ENCODE data around the gene IGFBP4. TPM values are rescaled to one million over a fixed set of nuclear protein-coding genes. Genes with fewer than 3 reads are reported as not detected.

Gene IGFBP4
- polyA plus RNA-seq, 2 donors: 34.1 to 80.6 TPM

DNA sequence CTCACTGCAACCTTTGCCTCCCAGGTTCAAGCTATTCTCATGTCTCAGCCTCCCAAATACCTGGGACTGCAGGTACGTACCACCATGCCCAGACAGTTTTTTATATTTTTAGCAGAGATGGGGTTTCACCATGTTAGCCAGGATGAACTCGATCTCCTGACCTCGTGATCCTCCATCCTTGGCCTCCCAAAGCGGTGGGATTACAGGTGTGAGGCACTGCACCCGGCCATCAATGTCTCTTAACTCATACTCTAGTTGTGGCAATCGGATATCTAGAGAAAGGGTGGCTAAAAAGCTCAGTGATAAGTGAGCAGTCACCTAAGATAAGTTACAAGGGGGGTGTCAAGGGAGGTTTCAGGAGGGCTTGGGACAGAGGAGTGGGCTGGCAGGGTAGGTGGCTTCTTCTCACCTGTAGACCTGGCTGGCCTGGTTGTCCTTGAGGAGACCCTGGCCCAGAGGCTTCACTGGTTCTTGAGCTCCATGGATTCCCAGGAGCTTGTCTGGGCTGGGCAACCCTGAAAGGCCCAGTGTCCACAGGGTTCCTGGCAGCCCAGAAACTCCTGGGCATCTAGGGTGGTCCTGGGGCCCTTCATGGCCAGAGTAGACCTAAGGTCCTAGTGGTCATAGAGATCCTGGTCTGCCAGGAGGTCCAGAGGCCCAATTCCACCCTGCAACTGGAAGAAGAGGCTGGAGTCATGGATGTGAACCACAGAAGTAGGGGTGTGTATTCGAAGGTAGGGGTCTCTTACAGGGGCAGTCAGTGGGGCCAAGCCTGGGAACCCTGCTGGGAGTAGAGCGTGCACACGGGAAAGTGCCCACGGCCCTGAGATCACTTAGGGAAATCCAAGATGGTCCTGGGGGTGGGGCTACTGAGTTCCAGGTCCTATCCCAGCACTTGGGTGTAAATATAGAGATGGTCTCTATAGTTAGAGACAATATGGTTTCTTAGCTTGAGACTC lies 12.7 kb upstream of the IGFBP4 start:
- Histone ChIP-seq H3K9me3 (ENCODE audit: control insufficient read depth in 2 of 2, insufficient read depth in 1 of 2, low read depth in 1 of 2, low read length in 1 of 2) (no peaks in the 10 kb centered on the region), H3K27ac (ENCODE audit: low read depth in 2 of 2, low read length in 1 of 2) (no peak overlapping the region), H3K4me1 (ENCODE audit: control insufficient read depth in 2 of 2, insufficient read depth in 2 of 2, low read length in 1 of 2) (peaks cover 0 to 3% of the 10 kb centered on the region in 2 donors), H3K27me3 (ENCODE audit: control insufficient read depth in 1 of 2, insufficient read depth in 2 of 2, low read length in 2 of 2) (no peaks in the 10 kb centered on the region), H3K36me3 (ENCODE audit: control insufficient read depth in 2 of 2, insufficient read depth in 2 of 2, low read length in 1 of 2) (no peaks in the 10 kb centered on the region), H3K4me3 (ENCODE audit: low read depth in 1 of 2, low read length in 2 of 2) (no peak overlapping the region)
- 92 to 94% methylated on average over 10 of the region's 10 CpGs for WGBS, 2 donors

DNA sequence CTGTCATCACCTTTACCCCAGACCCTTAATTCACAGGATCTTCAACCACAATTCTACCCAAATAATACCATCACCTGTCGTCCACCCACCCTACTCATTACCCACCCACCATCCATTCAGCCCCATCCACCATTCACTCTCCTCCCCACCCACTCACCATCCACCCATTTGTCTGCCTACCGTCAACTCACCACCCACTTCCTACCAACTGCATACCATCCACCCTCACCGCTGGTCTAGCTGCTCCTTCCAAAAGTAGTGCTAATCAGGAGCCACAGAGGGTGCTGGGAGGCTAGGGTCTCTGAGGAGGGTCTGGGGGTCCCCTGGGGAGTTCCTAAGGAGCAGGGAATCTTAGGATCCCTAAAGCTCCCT lies 12.0 kb upstream of the IGFBP4 start:
- Histone ChIP-seq H3K27me3 (ENCODE audit: control insufficient read depth in 1 of 2, insufficient read depth in 2 of 2, low read length in 2 of 2) (no peaks in the 10 kb centered on the region), H3K36me3 (ENCODE audit: control insufficient read depth in 2 of 2, insufficient read depth in 2 of 2, low read length in 1 of 2) (no peaks in the 10 kb centered on the region), H3K4me3 (ENCODE audit: low read depth in 1 of 2, low read length in 2 of 2) (no peak overlapping the region), H3K4me1 (ENCODE audit: control insufficient read depth in 2 of 2, insufficient read depth in 2 of 2, low read length in 1 of 2) (peaks cover 0 to 3% of the 10 kb centered on the region in 2 donors), H3K9me3 (ENCODE audit: control insufficient read depth in 2 of 2, insufficient read depth in 1 of 2, low read depth in 1 of 2, low read length in 1 of 2) (no peaks in the 10 kb centered on the region), H3K27ac (ENCODE audit: low read depth in 2 of 2, low read length in 1 of 2) (no peak overlapping the region)
- 92 to 94% methylated on average over 3 of the region's 3 CpGs for WGBS, 2 donors

DNA sequence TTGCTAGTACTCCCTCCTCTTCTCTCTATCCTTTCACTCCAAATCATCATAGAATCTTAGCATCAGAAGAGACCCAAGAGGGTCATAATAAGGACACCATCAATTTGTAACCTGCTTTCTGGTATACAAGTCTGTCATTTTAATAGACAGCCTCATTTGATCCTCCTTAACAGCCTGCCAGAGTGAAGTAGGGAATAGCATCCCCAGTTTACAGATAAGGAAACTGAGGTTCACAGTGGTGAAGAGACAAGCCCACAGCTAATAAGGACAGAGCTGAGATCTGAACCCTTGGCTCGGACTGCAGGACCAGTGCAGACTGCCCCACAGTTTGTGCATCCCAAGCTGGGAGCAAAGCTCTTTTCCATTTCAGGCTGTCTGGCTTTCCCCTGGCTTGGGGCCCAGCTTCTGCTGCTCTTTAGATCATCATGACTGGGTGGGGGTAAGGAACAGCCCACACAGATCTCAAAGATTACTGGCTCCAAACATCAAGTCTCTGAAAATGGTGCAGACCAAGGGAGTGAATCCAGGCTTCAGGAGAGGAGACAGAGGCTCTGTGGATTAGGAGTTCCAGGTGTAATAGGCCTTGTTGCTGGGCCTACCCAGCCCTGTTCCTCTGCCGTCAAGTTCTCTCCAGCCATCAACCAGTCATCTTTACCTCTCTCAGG lies 10.3 kb upstream of the IGFBP4 start:
- Histone ChIP-seq H3K27me3 (ENCODE audit: control insufficient read depth in 1 of 2, insufficient read depth in 2 of 2, low read length in 2 of 2) (no peaks in the 10 kb centered on the region), H3K36me3 (ENCODE audit: control insufficient read depth in 2 of 2, insufficient read depth in 2 of 2, low read length in 1 of 2) (no peaks in the 10 kb centered on the region), H3K9me3 (ENCODE audit: control insufficient read depth in 2 of 2, insufficient read depth in 1 of 2, low read depth in 1 of 2, low read length in 1 of 2) (no peaks in the 10 kb centered on the region), H3K4me3 (ENCODE audit: low read depth in 1 of 2, low read length in 2 of 2) (no peak overlapping the region), H3K27ac (ENCODE audit: low read depth in 2 of 2, low read length in 1 of 2) (peak overlapping the region; percentile 17 to 66), H3K4me1 (ENCODE audit: control insufficient read depth in 2 of 2, insufficient read depth in 2 of 2, low read length in 1 of 2) (peaks cover 3 to 7% of the 10 kb centered on the region in 2 donors)
- WGBS, 2 donors: 49 to 61% methylated on average over 2 of the region's 2 CpGs

DNA sequence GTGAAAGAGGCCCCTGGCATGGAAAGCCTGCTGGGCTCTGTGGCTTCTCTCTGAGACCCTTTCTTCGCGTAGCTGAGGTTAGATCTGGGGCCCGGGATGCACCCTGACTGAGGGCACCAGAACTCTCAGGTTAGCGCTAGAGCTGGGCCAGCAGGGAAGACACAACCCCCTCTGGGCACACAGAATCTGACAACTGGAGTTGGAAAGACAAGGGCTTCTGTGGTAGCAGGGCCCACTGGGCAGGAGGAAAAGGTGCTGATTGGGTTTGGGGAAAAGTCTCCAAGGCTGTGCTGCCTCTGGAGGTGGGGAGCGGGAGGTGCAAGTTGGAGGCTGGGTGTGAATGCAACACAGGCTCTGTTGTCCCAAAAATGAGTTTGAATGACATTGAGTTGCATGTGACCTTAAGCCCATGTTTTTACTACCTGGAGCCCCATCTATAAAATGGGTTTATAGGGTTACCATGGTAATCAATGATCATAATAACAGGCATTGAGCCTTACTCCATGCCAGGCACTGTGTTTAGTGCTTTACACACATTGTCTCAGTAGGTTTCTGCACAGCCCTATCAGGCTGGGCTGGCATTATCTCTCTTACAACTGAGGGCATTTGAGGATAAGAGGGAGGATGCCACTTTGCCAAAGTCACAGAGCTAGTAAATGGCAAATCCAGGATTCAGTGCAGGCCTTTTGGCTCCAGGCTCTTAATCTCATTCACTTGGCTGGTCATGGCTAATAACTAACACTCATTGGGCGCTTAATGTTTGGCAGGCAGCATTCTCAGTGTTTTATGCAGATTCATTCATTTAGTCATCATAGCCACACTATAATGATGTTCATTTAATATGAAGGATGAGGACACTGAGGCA lies 9.5 kb upstream of the IGFBP4 start:
- no peak overlapping the region for H3K4me3 ChIP-seq (ENCODE audit: low read depth in 1 of 2, low read length in 2 of 2)
- no peaks in the 10 kb centered on the region for H3K27me3 ChIP-seq (ENCODE audit: control insufficient read depth in 1 of 2, insufficient read depth in 2 of 2, low read length in 2 of 2)
- peak overlapping the region; percentile 17 to 66 for H3K27ac ChIP-seq (ENCODE audit: low read depth in 2 of 2, low read length in 1 of 2)
- H3K36me3 ChIP-seq (ENCODE audit: control insufficient read depth in 2 of 2, insufficient read depth in 2 of 2, low read length in 1 of 2): no peaks in the 10 kb centered on the region
- H3K4me1 ChIP-seq (ENCODE audit: control insufficient read depth in 2 of 2, insufficient read depth in 2 of 2, low read length in 1 of 2): peaks cover 3 to 7% of the 10 kb centered on the region in 2 donors
- no peaks in the 10 kb centered on the region for H3K9me3 ChIP-seq (ENCODE audit: control insufficient read depth in 2 of 2, insufficient read depth in 1 of 2, low read depth in 1 of 2, low read length in 1 of 2)
- WGBS, 2 donors: 76 to 83% methylated on average over 6 of the region's 6 CpGs

DNA sequence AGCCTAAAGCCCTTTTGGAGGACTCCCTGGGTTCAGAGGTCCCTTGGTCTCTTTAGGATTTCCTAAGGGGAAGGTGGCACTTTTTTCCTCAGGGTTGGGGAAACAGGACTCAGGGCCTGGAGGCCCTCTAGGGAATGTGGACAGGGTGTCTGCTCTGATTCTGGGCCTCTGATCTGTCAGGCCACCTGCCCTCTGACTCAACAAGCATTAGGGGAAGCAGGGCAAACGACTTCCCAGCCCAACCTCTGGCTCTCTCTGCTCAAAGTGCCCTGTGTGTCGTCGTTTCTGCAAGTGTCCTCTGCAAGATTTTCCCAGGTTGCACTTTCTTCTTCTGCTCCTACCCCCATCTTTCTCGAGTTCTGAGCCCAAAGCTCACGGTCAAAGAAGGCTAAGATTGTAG lies 6.6 kb upstream of the IGFBP4 start:
- no peak overlapping the region for H3K27ac ChIP-seq (ENCODE audit: low read depth in 2 of 2, low read length in 1 of 2)
- H3K4me3 ChIP-seq (ENCODE audit: low read depth in 1 of 2, low read length in 2 of 2): no peak overlapping the region
- peaks cover 3 to 7% of the 10 kb centered on the region in 2 donors for H3K4me1 ChIP-seq (ENCODE audit: control insufficient read depth in 2 of 2, insufficient read depth in 2 of 2, low read length in 1 of 2)
- no peaks in the 10 kb centered on the region for H3K27me3 ChIP-seq (ENCODE audit: control insufficient read depth in 1 of 2, insufficient read depth in 2 of 2, low read length in 2 of 2)
- 72 to 75% methylated on average over 5 of the region's 5 CpGs for WGBS, 2 donors
- H3K36me3 ChIP-seq (ENCODE audit: control insufficient read depth in 2 of 2, insufficient read depth in 2 of 2, low read length in 1 of 2): no peaks in the 10 kb centered on the region
- H3K9me3 ChIP-seq (ENCODE audit: control insufficient read depth in 2 of 2, insufficient read depth in 1 of 2, low read depth in 1 of 2, low read length in 1 of 2): no peaks in the 10 kb centered on the region

DNA sequence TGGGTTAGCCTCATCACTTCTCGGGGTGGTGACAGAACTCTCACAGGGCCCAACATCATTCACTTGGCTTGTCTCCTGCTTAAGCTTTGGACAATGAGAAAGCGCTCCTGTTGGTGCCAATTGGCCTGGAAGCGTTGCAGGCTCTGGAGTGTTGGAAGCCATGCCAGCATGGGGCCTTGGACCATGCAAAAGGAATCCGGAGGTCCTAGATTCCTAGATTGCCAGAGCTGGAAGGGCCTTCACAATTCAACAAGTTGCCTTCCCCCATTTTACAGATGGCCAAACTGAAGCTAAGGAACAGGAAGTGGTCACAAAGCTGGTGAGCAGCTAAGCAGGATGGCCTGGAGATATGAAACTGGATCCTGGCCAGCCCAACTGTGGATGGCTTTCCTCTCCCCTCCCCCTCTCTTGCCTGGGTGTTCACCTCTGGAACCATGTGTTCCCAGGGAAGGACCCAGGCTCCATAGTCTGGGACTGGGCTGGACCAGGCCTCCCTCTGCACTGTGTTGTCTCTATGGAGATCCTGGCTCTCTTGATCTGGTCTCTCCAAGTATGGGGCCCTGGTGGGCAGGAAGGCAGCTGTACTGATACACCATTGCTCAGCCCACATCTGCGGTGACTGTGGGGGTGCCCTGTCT lies 6.0 kb upstream of the IGFBP4 start:
- H3K4me1 ChIP-seq (ENCODE audit: control insufficient read depth in 2 of 2, insufficient read depth in 2 of 2, low read length in 1 of 2): peaks cover 3 to 7% of the 10 kb centered on the region in 2 donors
- no peak overlapping the region for H3K27ac ChIP-seq (ENCODE audit: low read depth in 2 of 2, low read length in 1 of 2)
- no peak overlapping the region for H3K4me3 ChIP-seq (ENCODE audit: low read depth in 1 of 2, low read length in 2 of 2)
- H3K27me3 ChIP-seq (ENCODE audit: control insufficient read depth in 1 of 2, insufficient read depth in 2 of 2, low read length in 2 of 2): no peaks in the 10 kb centered on the region
- 72 to 82% methylated on average over 5 of the region's 5 CpGs for WGBS, 2 donors
- H3K9me3 ChIP-seq (ENCODE audit: control insufficient read depth in 2 of 2, insufficient read depth in 1 of 2, low read depth in 1 of 2, low read length in 1 of 2): no peaks in the 10 kb centered on the region
- no peaks in the 10 kb centered on the region for H3K36me3 ChIP-seq (ENCODE audit: control insufficient read depth in 2 of 2, insufficient read depth in 2 of 2, low read length in 1 of 2)

DNA sequence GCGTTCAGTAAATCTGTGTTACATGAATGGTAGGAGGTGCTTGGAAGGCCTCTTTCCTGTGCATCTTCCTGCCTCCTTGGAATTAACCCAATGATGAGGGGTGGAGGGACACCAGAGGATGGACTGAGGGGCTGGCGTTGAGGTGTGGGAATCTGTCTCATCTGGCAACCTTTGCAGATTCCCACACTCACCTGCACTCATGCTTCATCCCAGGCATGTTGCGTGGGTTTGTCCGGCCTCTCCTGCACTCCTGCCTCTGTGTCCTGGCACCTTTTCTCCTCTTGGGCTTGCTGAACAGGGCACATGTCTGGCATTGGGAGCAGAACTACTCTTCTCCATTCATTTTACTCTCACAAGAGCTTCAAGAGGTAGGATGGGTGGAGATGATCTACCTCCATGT lies 3.1 kb upstream of the IGFBP4 start:
- WGBS, 2 donors: 78 to 79% methylated on average over 4 of the region's 4 CpGs
- Histone ChIP-seq H3K4me1 (ENCODE audit: control insufficient read depth in 2 of 2, insufficient read depth in 2 of 2, low read length in 1 of 2) (peaks cover 3 to 11% of the 10 kb centered on the region in 2 donors), H3K36me3 (ENCODE audit: control insufficient read depth in 2 of 2, insufficient read depth in 2 of 2, low read length in 1 of 2) (no peaks in the 10 kb centered on the region), H3K9me3 (ENCODE audit: control insufficient read depth in 2 of 2, insufficient read depth in 1 of 2, low read depth in 1 of 2, low read length in 1 of 2) (no peaks in the 10 kb centered on the region), H3K27me3 (ENCODE audit: control insufficient read depth in 1 of 2, insufficient read depth in 2 of 2, low read length in 2 of 2) (no peaks in the 10 kb centered on the region), H3K27ac (ENCODE audit: low read depth in 2 of 2, low read length in 1 of 2) (no peak overlapping the region), H3K4me3 (ENCODE audit: low read depth in 1 of 2, low read length in 2 of 2) (no peak overlapping the region)

DNA sequence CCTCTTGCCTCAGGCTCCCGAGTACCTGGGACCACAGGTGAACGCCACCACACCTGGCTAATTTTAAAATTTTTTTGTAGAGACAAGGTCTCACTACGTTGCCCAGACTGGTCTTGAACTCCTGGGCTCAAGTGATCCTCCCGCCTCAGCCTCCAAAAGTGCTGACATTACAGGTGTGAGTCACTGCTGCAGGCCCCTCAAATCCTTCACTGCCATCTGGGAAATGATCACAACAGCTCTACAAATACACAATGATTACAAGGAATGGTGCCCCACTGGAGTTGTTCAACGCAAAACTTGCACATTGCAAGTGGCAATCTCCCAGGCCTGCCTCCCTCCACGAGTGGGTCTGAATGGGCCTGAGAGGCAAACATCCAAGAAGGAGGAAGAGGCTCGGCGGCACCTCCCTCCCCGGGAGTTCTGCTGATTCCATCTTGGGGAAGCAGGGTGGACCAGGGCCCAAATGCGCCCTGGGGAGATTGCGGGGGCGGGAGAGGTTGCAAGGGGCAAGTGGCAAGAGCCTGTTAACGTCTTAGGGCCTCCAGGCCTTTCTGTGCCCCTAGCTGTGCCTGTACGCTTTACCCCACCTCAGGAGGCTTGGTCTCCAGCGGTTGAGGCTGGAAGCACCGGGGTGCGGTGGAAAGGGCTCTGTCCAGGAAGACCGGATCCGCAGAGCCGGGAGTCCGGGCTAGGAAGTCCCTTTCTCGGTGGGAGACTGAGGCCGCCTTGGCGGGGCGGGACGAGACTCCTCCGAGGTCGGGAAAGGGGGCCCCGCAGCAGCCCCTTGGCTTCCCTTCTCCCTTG lies 656 bp upstream of the IGFBP4 start:
- Histone ChIP-seq H3K36me3 (ENCODE audit: control insufficient read depth in 2 of 2, insufficient read depth in 2 of 2, low read length in 1 of 2) (peaks cover 0 to 3% of the 10 kb centered on the region in 2 donors), H3K4me3 (ENCODE audit: low read depth in 1 of 2, low read length in 2 of 2) (peak overlapping the region; percentile 63 to 74), H3K27ac (ENCODE audit: low read depth in 2 of 2, low read length in 1 of 2) (peak overlapping the region; percentile 90 to 94), H3K4me1 (ENCODE audit: control insufficient read depth in 2 of 2, insufficient read depth in 2 of 2, low read length in 1 of 2) (peaks cover 3 to 12% of the 10 kb centered on the region in 2 donors), H3K9me3 (ENCODE audit: control insufficient read depth in 2 of 2, insufficient read depth in 1 of 2, low read depth in 1 of 2, low read length in 1 of 2) (no peaks in the 10 kb centered on the region), H3K27me3 (ENCODE audit: control insufficient read depth in 1 of 2, insufficient read depth in 2 of 2, low read length in 2 of 2) (no peaks in the 10 kb centered on the region)
- WGBS, 2 donors: 24 to 37% methylated on average over 28 to 29 of the region's 29 CpGs
